ENCODE results near the gene VCAN. TPM values are rescaled to one million over a fixed set of nuclear protein-coding genes. Genes with fewer than 3 reads are reported as not detected.

The VCAN gene
- total and polyA plus RNA-seq, 4 donors: 0.97 to 15.6 (median 4.8) TPM

GRCh38 chr5:83441747-83442146 is 29.8 kb upstream of the VCAN start:
- DNase-seq (ENCODE audit: low spot score): no peak
- WGBS: 93% methylated on average over 4 of the region's 4 CpGs
- H3K4me3 ChIP-seq (ENCODE audit: low read depth in 1 of 3, low read length in 3 of 3): no peak overlapping the region
- TF ChIP-seq HNF4G (IDR thresholded peaks at IDR 0.05) (no peak), ATF3 (IDR thresholded peaks at IDR 0.05) (no peak), GABPA (IDR thresholded peaks at IDR 0.05 in 1 of 2, conservative IDR thresholded peaks at IDR 0.05 in 1 of 2) (no peak), RAD21 (IDR thresholded peaks at IDR 0.05) (no peak), YY1 (IDR thresholded peaks at IDR 0.05) (no peak), FOXA1 (IDR thresholded peaks at IDR 0.05) (no peak), REST (IDR thresholded peaks at IDR 0.05) (no peak), HNF4A (conservative IDR thresholded peaks at IDR 0.05) (no peak), TAF1 (conservative IDR thresholded peaks at IDR 0.05) (no peak), ZBTB33 (IDR thresholded peaks at IDR 0.05) (no peak), EGR1 (IDR thresholded peaks at IDR 0.05; ENCODE audit: low read depth in 2 of 2) (no peak), FOXA2 (IDR thresholded peaks at IDR 0.05) (no peak), SP1 (IDR thresholded peaks at IDR 0.05) (no peak), CTCF (IDR thresholded peaks at IDR 0.05; ENCODE audit: low read depth, low read length, missing input control) (no peak), JUND (IDR thresholded peaks at IDR 0.05) (no peak), RXRA (IDR thresholded peaks at IDR 0.05) (no peak), MAX (IDR thresholded peaks at IDR 0.05) (no peak), NR2F2 (IDR thresholded peaks at IDR 0.05) (no peak)
- H3K36me3 ChIP-seq (ENCODE audit: control insufficient read depth in 4 of 4, insufficient read depth in 3 of 4, low read depth in 1 of 4, low read length in 3 of 4): no peaks in the 10 kb centered on the region
- H3K9ac ChIP-seq (ENCODE audit: low read depth in 1 of 2, low read length in 2 of 2): no peak overlapping the region
- no peak overlapping the region for H3K27ac ChIP-seq (ENCODE audit: low read depth in 1 of 2, low read length in 2 of 2)
- H3K27me3 ChIP-seq (ENCODE audit: control insufficient read depth in 4 of 4, insufficient read depth in 4 of 4, low read length in 3 of 4): no peaks in the 10 kb centered on the region
- H3K9me3 ChIP-seq (ENCODE audit: control insufficient read depth in 4 of 4, low read length in 3 of 4): no peaks in the 10 kb centered on the region
- H3K4me1 ChIP-seq (ENCODE audit: control insufficient read depth in 4 of 4, insufficient read depth in 4 of 4, low read length in 3 of 4): no peaks in the 10 kb centered on the region

Measured in liver (tissue), 9 donors.